K562 (cell line): ENCODE measurements around the gene COL5A3. TPM values are rescaled to one million over a fixed set of nuclear protein-coding genes. Genes with fewer than 3 reads are reported as not detected.

Experiments
- ATAC-seq: fragments of 200-7000 bp; cut with Tn5 transposase; 3 replicates; pipeline ENCODE4 v1.9.1; 2020; ENCODE audit warnings: moderate library complexity
- BruUV-seq: library from RNA; stranded (reverse); fragments of 400-500 nt; replicated peaks from 2 replicates; lab custom pipeline; 2021; lab: Mats Ljungman, UMichigan
- CTCF ChIA-PET: fragments of 300-600 bp; formaldehyde crosslinking; extraction: SDS; loops from one replicate; lab custom pipeline; 2021; ENCODE audit warnings: low intra/inter-chr PET ratio; lab: Yijun Ruan, JAX
- POLR2A ChIA-PET: fragments of 300-600, 350-650 bp; sonication (Branson Sonifier 250); formaldehyde crosslinking; extraction: SDS; loops from one replicate; lab custom pipeline; 2021; ENCODE audit warnings: antibody characterized with exemption, inconsistent platforms; lab: Yijun Ruan, JAX
- DNase-seq, 4 experiments: peaks; one replicate each; pipeline versions ENCODE4 v3.0.0 to v3.0.0-alpha.2; 2011 to 2018; ENCODE audit warnings: low spot score in 3 of 4, mixed read lengths in 3 of 4; ENCODE audit errors: extremely low read depth in 1 of 4
- FAIRE-seq: peaks from 2 replicates; lab custom pipeline; 2011; peaks lifted over from hg19 to GRCh38; lab: Jason Lieb, UNC
- H2AFZ ChIP-seq: 2 replicates; pipeline ENCODE4 v1.6.0; 2011; ENCODE audit warnings: low read depth, low read length, control low read depth, inconsistent platforms
- H3K27ac ChIP-seq: fragments of 200-600 bp; 3 replicates; pipeline ENCODE4 v1.8.0; 2011; ENCODE audit warnings: low read depth, mild to moderate bottlenecking, control low read depth, inconsistent platforms, low read length, moderate library complexity, mixed read lengths; ENCODE audit errors: extremely low read depth
- H3K27me3 ChIP-seq, 2 experiments: fragments of 300-600 bp in 1 of 2; 2 replicates in 1 of 2; 3 replicates in 1 of 2; pipeline versions ENCODE4 v1.6.0 to v1.8.0; 2011; ENCODE audit warnings: inconsistent platforms in 2 of 2, low read length in 2 of 2, mild to moderate bottlenecking in 1 of 2, mixed read lengths in 1 of 2, moderate library complexity in 1 of 2; ENCODE audit not compliant: control insufficient read depth in 2 of 2, insufficient read depth in 2 of 2
- H3K36me3 ChIP-seq: fragments of 300-600 bp; 3 replicates; pipeline ENCODE4 v1.8.0; 2011; ENCODE audit warnings: mild to moderate bottlenecking, low read length, inconsistent platforms; ENCODE audit not compliant: control insufficient read depth, insufficient read depth
- H3K4me1 ChIP-seq, 2 experiments: fragments of 200-600 bp in 1 of 2; replicated peaks in 1 of 2; 2 replicates in 1 of 2; 3 replicates in 1 of 2; pipeline versions ENCODE4 v1.5.1 to v1.8.0; 2011; ENCODE audit warnings: inconsistent platforms in 2 of 2, low read length in 2 of 2, mild to moderate bottlenecking in 1 of 2, mixed read lengths in 1 of 2, moderate library complexity in 1 of 2; ENCODE audit not compliant: control insufficient read depth in 2 of 2, insufficient read depth in 2 of 2
- H3K4me2 ChIP-seq: 2 replicates; pipeline ENCODE4 v1.6.1; 2011; ENCODE audit warnings: low read length, control low read depth, inconsistent platforms, mixed read lengths; ENCODE audit not compliant: insufficient read depth
- H3K4me3 ChIP-seq: fragments of 200-600 bp; sonication (generic), shearing (Covaris generic); 2 replicates; pipeline ENCODE4 v1.5.1; 2016; ENCODE audit warnings: control low read depth, inconsistent platforms
- H3K79me2 ChIP-seq: fragments of 200-600 bp; 3 replicates; pipeline ENCODE4 v1.8.0; 2011; ENCODE audit warnings: low read length, inconsistent platforms; ENCODE audit not compliant: control insufficient read depth, insufficient read depth
- H3K9ac ChIP-seq, 2 experiments: 2 replicates each; pipeline versions ENCODE4 v1.6.0 to v1.6.1; 2011; ENCODE audit warnings: low read depth in 2 of 2, low read length in 2 of 2, control low read depth in 1 of 2, inconsistent platforms in 1 of 2, mild to moderate bottlenecking in 1 of 2, mixed read lengths in 1 of 2; ENCODE audit not compliant: insufficient read depth in 1 of 2
- H3K9me1 ChIP-seq: one replicate; pipeline ENCODE4 v1.6.0; 2011; ENCODE audit warnings: inconsistent platforms, mild to moderate bottlenecking, low read length, moderate library complexity; ENCODE audit not compliant: control insufficient read depth, insufficient read depth
- H3K9me3 ChIP-seq: replicated peaks from 2 replicates; pipeline ENCODE4 v1.5.1; 2011; ENCODE audit warnings: low read depth, low read length, inconsistent platforms; ENCODE audit not compliant: control insufficient read depth, insufficient read depth
- H4K20me1 ChIP-seq: replicated peaks from 2 replicates; pipeline ENCODE4 v1.6.1; 2011; ENCODE audit warnings: low read length, inconsistent platforms, mixed read lengths; ENCODE audit not compliant: control insufficient read depth, insufficient read depth
- ATF1 ChIP-seq, 2 experiments: fragments of 450-650 bp in 1 of 2; IDR thresholded peaks; 2 replicates each; pipeline ENCODE4 v1.6.1; 2016; ENCODE audit warnings: missing compliant biosample characterization in 1 of 2, missing genetic modification characterization in 1 of 2
- MIER1 ChIP-seq: fragments of 450-650 bp; IDR thresholded peaks from 2 replicates; pipeline ENCODE4 v1.6.1; 2016; ENCODE audit warnings: antibody characterized with exemption, mild to moderate bottlenecking, low read depth
- REST ChIP-seq, 2 experiments: fragments of 450-650 bp; formaldehyde crosslinking in 1 of 2; IDR thresholded peaks; 2 replicates each; pipeline versions ENCODE4 v1.4.0 to v1.6.1; 2014 to 2020; ENCODE audit warnings: mild to moderate bottlenecking in 2 of 2, borderline replicate concordance in 1 of 2, low read depth in 1 of 2
- TEAD4 ChIP-seq, 2 experiments: sonication (generic) in 1 of 2; formaldehyde crosslinking in 1 of 2; IDR thresholded peaks; 2 replicates each; pipeline versions ENCODE4 v1.6.1 to v1.8.0; 2012 to 2022; ENCODE audit warnings: borderline replicate concordance in 1 of 2, inconsistent platforms in 1 of 2, low read length in 1 of 2, mild to moderate bottlenecking in 1 of 2, missing genetic modification reagents in 1 of 2
- ZNF121 ChIP-seq: sonication (generic); formaldehyde crosslinking; conservative IDR thresholded peaks from 2 replicates; pipeline ENCODE4 v1.8.0; 2022; ENCODE audit warnings: missing genetic modification reagents
- ZNF551 ChIP-seq: fragments of 250-450 bp; sonication (Bioruptor Pico); IDR thresholded peaks from 2 replicates; pipeline ENCODE4 v1.5.0; 2021; ENCODE audit warnings: mild to moderate bottlenecking, moderate library complexity
- WGBS: fragments of 100-300 bp; shearing (Covaris generic); methylation state at CpG from one replicate; pipeline ENCODE4 v1.1.6; 2016; ENCODE audit warnings: low coverage, mixed read lengths; ENCODE audit not compliant: insufficient coverage; ENCODE audit errors: missing lambda C conversion rate; 5-methylcytosine and 5-hydroxymethylcytosine counted together
- in situ Hi-C: fragments of 300-500 bp; cut with MboI; formaldehyde crosslinking; loops from 4 replicates; pipeline ENCODE4 v1.15.0; 2018; ENCODE audit warnings: inconsistent platforms, mixed read lengths
- intact Hi-C: fragments of 100-400 bp; cut with micrococcal nuclease; formaldehyde crosslinking; loops from 2 replicates; pipeline ENCODE4 v1.14.2; 2022
- polyA plus RNA-seq, 8 experiments: library from polyadenylated mRNA; depleted of rRNA in 4 of 8; stranded (reverse) in 5 of 8; unstranded in 3 of 8; fragments of >200 nt; fragmentation: Nextera tagmentation in 2 of 8; fragmentation: Illumina TruSeq in 1 of 8; extraction: Ambion mirVana in 2 of 8; extraction: Trizol in 1 of 8; gene quantifications; 2 replicates each; pipeline versions ENCODE4 v1.2.1 to v1.2.3, GENCODE V29; 2011 to 2014; ENCODE audit warnings: inconsistent platforms in 1 of 8, missing spikeins in 1 of 8
- total RNA-seq, 7 experiments: library from RNA; depleted of rRNA in 6 of 7; stranded (reverse); fragments of >200 nt in 6 of 7; fragmentation: Illumina TruSeq in 2 of 7; extraction: Trizol in 2 of 7; gene quantifications; 2 replicates each; pipeline versions ENCODE4 v1.2.1 to v1.2.3, GENCODE V29; 2011 to 2021; ENCODE audit warnings: low replicate concordance in 1 of 7

Gene COL5A3
- total and polyA plus RNA-seq, 9 of the 15 experiments (the other 6 are each of a cell fraction or from before 2014, with no cell fraction given), result 0.01 to 0.02 TPM; not detected in 7

GRCh38 chr19:10010939-10011338 is 635 bp upstream of the COL5A3 start:
- H4K20me1 ChIP-seq, result peaks cover 9% of the 10 kb centered on the region
- no peaks in the 10 kb centered on the region for H3K79me2 ChIP-seq
- no peak overlapping the region for H2AFZ ChIP-seq
- H3K27ac ChIP-seq, result no peak overlapping the region
- no peak overlapping the region for H3K4me2 ChIP-seq
- FAIRE-seq (no peak), DNase-seq (no peak)
- intact Hi-C loops, result no loop called here
- peaks cover 8 to 51% of the 10 kb centered on the region in 2 experiments for H3K27me3 ChIP-seq
- no peaks in the 10 kb centered on the region for H3K36me3 ChIP-seq
- BruUV-seq, result no TSS peak
- TF ChIP-seq TEAD4 (IDR thresholded peaks at IDR 0.05; ENCODE audit: low read length), result no peak
- TF ChIP-seq TEAD4 (CRISPR knock-in tag; IDR thresholded peaks at IDR 0.05; ENCODE audit: borderline replicate concordance), result no peak
- peak; percentile 36; the same call in 1 of the 2 replicates for TF ChIP-seq ZNF121 (CRISPR knock-in tag)
- no peak for TF ChIP-seq ATF1 (CRISPR knock-in tag; IDR thresholded peaks at IDR 0.05)
- no peak for TF ChIP-seq ATF1 (tag; IDR thresholded peaks at IDR 0.05)
- TF ChIP-seq, all 486 proteins: peak for 1
- WGBS, result 4% methylated on average over 7 of the region's 9 CpGs
- ChIA-PET CTCF (no interaction called here), POLR2A (interaction anchor here (0.6 kb wide), 1 partner anchor 95 kb away, joined by 3 read pairs; no protein-coding TSS in a partner anchor)
- Histone ChIP-seq H3K9ac (no peak overlapping the region), H3K9me1 (peaks cover 3% of the 10 kb centered on the region), H3K4me1 (peaks cover 0 to 12% of the 10 kb centered on the region in 2 experiments; a peak in 2 of 5 replicates), H3K4me3 (no peak overlapping the region), H3K9me3 (no peaks in the 10 kb centered on the region)
- ATAC-seq, result no peak
- in situ Hi-C loops, result no loop called here

- Histone ChIP-seq H3K4me1 (peaks cover 0 to 12% of the 10 kb centered on the region in 2 experiments; a peak in 2 of 5 replicates), H3K27ac (no peak overlapping the region), H2AFZ (no peak overlapping the region), H3K9ac (no peak overlapping the region), H3K4me2 (no peak overlapping the region), H3K9me1 (peaks cover 3% of the 10 kb centered on the region), H3K27me3 (peaks cover 8 to 48% of the 10 kb centered on the region in 2 experiments), H3K36me3 (no peaks in the 10 kb centered on the region), H4K20me1 (peaks cover 9% of the 10 kb centered on the region), H3K4me3 (no peak overlapping the region), H3K9me3 (no peaks in the 10 kb centered on the region), H3K79me2 (no peaks in the 10 kb centered on the region)
- DNase-seq (no peak), ATAC-seq (no peak), FAIRE-seq (no peak)
- WGBS, result 3% methylated on average over 16 of the region's 22 CpGs
- ChIA-PET CTCF (no interaction called here), POLR2A (interaction anchor here (0.5 to 0.6 kb wide), 2 partner anchors 226 to 826 kb away, joined by 3 read pairs; no protein-coding TSS in a partner anchor)
- no TSS peak for BruUV-seq
- intact Hi-C loops (no loop called here), in situ Hi-C loops (no loop called here)
- TF ChIP-seq ZNF551 (CRISPR knock-in tag), result no peak
- peak; percentile 83 for TF ChIP-seq MIER1
- peak; percentile 39 for TF ChIP-seq REST (IDR thresholded peaks at IDR 0.05; ENCODE audit: borderline replicate concordance)
- no peak for TF ChIP-seq REST (CRISPR knock-in tag; IDR thresholded peaks at IDR 0.05; ENCODE audit: low read depth)
These were observed 535 bp downstream of the COL5A3 start for GRCh38 chr19:10009714-10010224.
